HG02623 (cell line): ENCODE data around the gene TULP4.

Source experiments
- ATAC-seq: cut with Tn5 transposase; IDR thresholded peaks from one replicate; pipeline ENCODE4 v1.9.1; 2021; ENCODE audit warnings: moderate library complexity; ENCODE audit not compliant: unreplicated experiment

TULP4 gene

GRCh38 chr6:158356586-158357546, 44.6 kb downstream of the TULP4 start:
- ATAC-seq = no peak

DNA sequence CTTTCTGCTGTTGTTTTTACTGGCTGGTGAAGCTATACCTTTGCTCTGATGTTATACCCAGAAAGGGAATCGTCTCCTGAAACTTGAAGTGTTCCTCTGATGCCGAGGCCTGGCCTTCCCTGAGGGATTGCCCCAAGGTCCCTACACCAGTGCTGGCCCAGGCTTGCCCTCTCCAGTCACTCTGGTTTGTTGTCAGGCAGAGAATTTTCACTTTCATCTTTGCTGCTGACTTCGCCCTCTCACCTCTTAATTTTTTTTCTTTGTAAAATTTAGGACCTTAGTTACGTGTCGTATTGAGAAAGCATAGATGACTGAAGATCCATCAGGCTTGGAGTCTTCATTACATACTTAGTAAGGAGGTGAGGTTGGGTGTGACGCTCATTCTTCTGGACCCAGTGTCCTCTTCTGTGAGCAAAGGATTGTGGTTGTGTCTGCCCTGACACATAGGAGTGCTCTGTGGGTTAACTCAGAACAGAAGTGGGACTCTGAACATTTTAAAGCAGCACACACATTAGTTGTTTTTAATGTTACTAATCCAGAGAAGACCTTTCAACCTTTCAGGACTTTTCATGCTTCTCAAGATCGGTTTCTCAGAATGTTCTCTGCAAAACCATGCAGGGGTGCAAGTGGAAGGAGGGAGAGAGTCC, 45.4 kb downstream of the TULP4 start:
- no peak for ATAC-seq

DNA sequence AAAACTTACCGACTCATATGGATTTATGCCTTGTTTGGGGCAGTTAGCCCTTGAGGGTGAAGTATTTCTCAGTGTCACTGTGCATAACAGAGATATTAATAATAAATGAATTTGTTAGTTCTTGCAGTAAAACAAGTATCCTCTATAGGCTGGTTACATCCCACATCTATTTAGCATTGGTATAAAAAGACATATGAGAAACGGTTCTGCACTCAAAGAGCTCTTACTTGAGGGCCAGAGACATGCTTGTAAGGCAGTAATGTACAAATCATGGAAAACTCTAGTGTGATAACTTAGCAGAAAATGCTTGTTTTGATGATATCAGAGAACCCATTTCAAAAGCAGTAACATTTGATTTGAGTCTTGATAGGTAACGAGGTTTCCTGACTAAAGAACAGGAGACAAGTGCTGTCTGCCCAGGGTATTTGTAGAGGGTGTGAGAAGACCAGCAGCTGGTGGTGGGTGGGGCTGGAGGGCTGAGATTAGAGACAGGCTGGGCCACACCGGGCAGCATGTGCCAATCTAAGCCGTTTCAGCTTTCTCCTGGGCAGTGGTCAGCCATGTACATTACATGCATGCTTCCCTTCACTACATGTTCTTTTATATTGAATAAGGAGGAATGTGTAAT, 46.3 kb downstream of the TULP4 start:
- no peak for ATAC-seq

DNA sequence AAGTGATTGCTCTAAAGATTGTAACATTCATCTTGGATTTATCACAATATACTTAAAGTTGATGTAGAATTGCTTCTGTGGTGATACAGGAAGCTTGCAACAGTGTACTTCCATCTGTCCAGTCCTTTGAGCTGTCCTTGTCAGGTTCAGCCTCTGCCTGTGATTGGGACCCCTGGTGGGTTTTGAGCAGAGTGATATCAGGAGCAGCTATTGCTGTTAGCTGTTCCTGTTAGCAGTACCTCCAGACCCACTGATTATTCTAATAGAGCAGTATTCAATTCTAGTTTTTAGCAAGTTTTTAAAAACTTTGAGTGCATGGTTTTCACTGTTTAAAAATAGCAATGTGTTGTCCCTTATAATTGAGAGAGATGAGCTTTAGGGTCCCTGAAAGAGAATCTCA, 48.8 kb downstream of the TULP4 start:
- no peak for ATAC-seq

GRCh38 chr6:158361961-158362669, 49.9 kb downstream of the TULP4 start:
- no peak for ATAC-seq

GRCh38 chr6:158366363-158366762, 54.1 kb downstream of the TULP4 start:
- ATAC-seq = no peak

DNA sequence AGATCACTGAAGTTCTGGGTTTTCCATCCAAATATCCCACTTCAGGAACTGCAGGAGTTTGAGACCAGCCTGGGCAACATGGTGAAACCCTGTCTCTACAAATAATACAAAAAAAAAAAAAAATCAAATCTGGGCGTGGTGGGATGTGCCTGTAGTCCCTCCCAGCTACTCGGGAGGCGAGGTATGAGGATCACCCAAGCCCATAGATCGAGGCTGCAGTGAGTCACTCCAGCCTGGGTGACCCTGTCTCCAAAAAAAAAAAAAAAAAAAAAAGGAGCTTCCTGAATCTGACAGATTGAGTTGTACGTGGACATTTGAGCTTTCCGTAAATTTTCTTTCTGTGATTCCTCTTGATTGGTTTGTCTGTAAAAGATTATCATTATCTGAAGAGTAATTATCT, 55.6 kb downstream of the TULP4 start:
- no peak for ATAC-seq

DNA sequence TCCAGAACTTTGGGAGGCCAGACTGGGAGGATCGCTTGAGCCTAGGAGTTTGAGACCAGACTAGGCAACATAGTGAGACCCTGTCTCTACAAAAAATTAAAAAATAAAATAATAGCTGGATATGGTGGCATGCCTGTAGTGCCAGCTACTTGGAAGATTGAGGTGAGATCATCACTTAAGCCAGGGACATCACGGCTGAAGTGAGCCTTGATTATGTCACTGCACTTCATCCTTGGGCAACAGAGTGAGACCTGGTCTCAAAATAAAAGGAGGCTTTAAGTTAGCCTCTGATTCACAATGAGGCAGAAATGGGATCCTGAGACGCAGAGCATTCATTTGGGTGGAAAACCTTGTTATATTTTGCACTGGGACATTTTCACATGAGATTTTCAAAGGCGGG, 57.0 kb downstream of the TULP4 start:
- no peak for ATAC-seq

DNA sequence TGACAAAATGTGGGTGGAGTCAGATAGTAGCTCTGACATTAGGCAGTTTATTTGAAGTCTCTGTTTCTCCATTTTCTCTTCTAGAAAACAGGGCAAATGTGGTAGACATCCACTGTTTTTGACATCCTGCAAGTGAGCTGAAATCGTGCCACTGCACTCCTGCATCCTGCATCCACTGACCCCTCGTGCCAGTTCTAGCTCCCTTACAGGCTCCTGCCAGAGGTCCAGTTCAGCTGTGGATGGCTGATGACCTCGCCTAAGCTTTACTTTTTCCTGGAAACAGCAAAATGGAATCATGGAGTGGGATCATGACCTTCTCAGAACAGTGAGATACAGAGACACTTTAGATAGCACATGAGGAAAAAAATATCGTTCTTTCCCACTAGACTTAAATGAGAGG, 58.5 kb downstream of the TULP4 start:
- no peak for ATAC-seq

DNA sequence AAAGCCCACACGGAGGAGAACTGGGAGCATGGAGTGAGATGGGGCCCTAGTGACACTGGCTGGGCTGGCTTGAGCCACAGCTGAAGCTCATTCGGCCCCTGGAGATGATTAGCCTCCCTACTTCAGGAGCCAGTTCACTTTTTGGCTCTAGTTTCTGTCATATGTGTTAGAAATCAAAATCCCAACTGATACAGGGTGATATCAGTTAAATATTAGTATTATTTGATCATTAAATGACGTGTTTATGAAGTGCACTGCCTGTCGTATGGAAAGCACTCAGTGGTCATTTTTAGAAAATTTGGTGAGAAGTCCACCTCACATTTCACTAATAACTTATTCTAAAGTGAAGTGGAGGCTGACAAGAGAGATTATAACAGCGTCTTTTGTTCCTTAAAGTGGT, 59.0 kb downstream of the TULP4 start:
- no peak for ATAC-seq

DNA sequence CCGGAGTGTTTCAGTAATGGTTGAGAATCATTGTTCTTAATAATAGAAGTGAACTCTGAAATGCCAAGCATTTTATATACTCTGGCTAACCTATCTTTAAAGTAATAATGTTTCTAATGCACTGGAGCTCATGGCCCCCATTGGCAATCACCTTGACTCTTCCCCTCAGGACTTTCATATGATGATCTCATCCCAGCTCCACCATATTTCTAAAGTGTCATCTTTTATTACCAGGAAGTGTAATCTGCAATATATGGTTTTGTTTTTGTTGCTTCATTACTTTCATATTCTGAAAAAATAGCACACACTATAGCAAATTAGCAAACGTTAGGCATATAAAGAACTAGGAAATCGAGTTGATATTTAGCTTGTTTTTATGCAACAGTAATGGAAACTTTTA, 60.3 kb downstream of the TULP4 start:
- ATAC-seq = no peak

DNA sequence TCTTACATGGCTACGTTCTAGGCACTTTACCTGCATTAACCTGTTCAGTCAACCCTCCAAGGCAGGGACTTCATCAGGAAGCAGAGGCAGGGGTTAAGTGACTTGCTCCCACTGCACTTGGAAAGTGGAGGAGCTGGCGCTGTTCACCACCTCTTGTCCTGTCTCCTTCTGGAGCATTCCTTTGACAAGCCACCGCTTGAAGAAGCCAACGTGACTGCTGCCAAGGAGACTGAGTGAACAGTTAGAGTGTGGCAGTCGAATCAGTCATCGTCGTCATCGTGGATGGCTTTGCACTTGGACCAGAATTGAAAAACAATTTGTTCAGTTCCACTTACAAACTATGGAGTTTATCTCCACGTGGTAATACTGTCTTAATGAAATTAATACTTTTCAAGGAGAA, 60.9 kb downstream of the TULP4 start:
- ATAC-seq = no peak

DNA sequence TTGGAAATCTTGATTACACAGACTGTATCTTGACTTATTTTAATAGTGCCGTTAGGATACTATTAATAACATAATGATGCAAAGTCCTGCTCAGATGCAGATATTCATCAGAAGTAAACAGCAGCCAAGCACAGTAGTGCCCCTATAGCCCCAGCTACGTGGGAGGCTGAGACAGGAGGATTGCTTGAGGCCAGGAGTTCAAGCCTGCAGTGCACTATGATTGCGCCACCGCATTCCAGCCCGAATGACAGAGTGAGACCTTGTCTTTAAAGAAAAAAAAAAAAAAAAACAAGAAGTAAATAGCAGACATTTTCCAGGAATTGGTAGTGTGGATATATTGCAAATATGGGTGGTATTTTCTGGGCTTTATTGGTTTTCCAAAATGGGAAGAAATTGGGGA, 61.8 kb downstream of the TULP4 start:
- no peak for ATAC-seq

GRCh38 chr6:158376631-158377081, 64.4 kb downstream of the TULP4 start:
- no peak for ATAC-seq

DNA sequence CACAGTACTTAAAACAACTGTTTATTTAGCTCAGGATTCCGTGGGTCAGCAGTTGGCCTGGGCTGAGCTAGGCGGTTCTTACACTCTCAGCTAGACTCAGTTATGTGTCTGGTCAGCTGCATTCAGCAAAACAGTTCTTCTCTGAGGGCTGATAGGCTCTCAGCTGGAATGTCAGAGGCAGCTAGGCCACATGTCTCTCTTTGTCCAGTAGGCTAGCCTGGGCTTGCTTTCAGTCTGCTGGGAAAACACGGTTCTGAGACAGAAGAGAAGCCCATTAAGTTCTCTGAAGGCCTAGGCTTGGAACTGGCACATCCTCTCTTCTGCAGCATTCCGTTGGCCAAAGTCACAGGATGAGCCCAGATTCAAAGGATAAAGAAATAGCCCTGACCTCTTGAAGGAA, 65.6 kb downstream of the TULP4 start:
- ATAC-seq = no peak

GRCh38 chr6:158379336-158379735, 67.1 kb downstream of the TULP4 start:
- no peak for ATAC-seq

DNA sequence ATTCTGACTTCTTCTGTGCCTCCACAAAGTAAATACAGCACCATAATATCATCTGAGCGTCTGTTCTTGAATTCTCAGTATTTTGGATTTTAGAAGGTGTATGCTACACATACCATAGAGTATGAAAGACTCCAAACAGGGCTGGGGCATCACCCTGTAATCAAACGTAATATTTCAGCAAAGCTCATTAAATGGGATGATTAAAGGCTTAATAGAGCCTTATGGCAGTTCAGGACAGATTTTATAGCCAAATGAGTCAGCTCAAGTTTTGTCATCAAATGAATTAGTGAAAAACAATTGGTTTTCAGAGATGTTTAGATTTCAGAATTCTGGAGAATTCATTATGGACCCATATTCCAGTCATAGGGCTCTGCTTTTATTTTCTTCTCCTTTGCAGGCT, 68.9 kb downstream of the TULP4 start:
- no peak for ATAC-seq

- ATAC-seq = no peak
Observed at GRCh38 chr6:158382491-158382890, 70.2 kb downstream of the TULP4 start.

- ATAC-seq = no peak
Observed at GRCh38 chr6:158383057-158383456, 70.8 kb downstream of the TULP4 start.

GRCh38 chr6:158383542-158383941, 71.3 kb downstream of the TULP4 start:
- ATAC-seq = no peak

DNA sequence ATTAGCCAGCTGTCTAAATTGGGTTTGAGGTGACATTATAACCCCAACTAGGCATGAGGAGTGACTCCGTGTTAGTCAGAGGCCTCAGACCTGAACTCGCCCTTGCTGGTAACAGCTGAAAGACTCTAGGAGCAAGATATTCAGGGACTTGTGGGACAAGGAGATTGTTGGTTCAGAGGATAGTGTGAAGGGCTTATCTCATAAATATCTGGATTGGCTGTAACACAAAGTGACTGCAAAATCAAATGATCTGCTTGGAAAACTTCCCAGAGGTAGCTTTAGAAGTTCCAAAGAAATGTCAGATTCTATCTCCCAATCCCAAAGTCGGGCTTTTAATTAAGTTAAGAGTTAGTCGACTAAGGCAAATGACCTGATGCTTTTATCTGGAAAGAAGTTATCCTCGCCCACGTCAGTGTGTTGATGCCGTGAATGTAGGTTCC, 72.4 kb downstream of the TULP4 start:
- ATAC-seq = no peak
